Tibial nerve (tissue), 4 donors: ENCODE measurements around the gene MAGI1. TPM values are rescaled to one million over a fixed set of nuclear protein-coding genes. Genes with fewer than 3 reads are reported as not detected.

ENCODE experiments used
- DNase-seq, 2 donors: peaks; one replicate each; pipeline ENCODE4 v3.0.0-alpha.2; 2019; ENCODE audit warnings: low spot score in 2 of 2
- H3K27ac ChIP-seq, 4 donors: fragments of 200-600 bp; sonication (generic) in 3 of 4; one replicate each; pipeline ENCODE4 v1.5.1; 2017 to 2019; ENCODE audit warnings: mild to moderate bottlenecking in 1 of 4
- H3K27me3 ChIP-seq, 2 donors: fragments of 200-600 bp; sonication (generic) in 1 of 2; one replicate each; pipeline versions ENCODE4 v1.5.1 to v1.6.0; 2017 to 2019
- H3K36me3 ChIP-seq, 3 donors: fragments of 200-600 bp; sonication (generic); one replicate each; pipeline ENCODE4 v1.5.1; 2018 to 2019
- H3K4me1 ChIP-seq, 4 donors: fragments of 200-600 bp; sonication (generic) in 3 of 4; one replicate each; pipeline ENCODE4 v1.5.1; 2017 to 2019
- H3K4me3 ChIP-seq, 4 donors: fragments of 200-600 bp; sonication (generic) in 3 of 4; one replicate each; pipeline ENCODE4 v1.5.1; 2017 to 2019; ENCODE audit warnings: mild to moderate bottlenecking in 1 of 4, moderate library complexity in 1 of 4
- H3K9me3 ChIP-seq, 4 donors: fragments of 200-600 bp; sonication (generic) in 3 of 4; one replicate each; pipeline ENCODE4 v1.5.1; 2017 to 2019
- CTCF ChIP-seq, 5 experiments: fragments of 200-600 bp in 3 of 5; fragments of 450-650 bp in 2 of 5; sonication (generic) in 3 of 5; IDR thresholded peaks; one replicate each; pipeline ENCODE4 v1.5.1; 2016 to 2019; ENCODE audit warnings: antibody characterized with exemption in 5 of 5, mild to moderate bottlenecking in 3 of 5, moderate library complexity in 2 of 5
- EP300 ChIP-seq, 2 donors: sonication (generic); formaldehyde crosslinking; IDR thresholded peaks; one replicate each; pipeline ENCODE4 v1.6.1; 2017; ENCODE audit warnings: antibody characterized with exemption in 2 of 2, mild to moderate bottlenecking in 1 of 2
- POLR2A ChIP-seq, 2 donors: fragments of 450-650 bp; IDR thresholded peaks; one replicate each; pipeline ENCODE4 v1.6.1; 2017; ENCODE audit warnings: antibody characterized with exemption in 2 of 2, mild to moderate bottlenecking in 2 of 2, moderate library complexity in 2 of 2
- WGBS, 2 donors: methylation state at CpG; one replicate each; pipeline ENCODE4 v1.1.5; 2018; 5-methylcytosine and 5-hydroxymethylcytosine counted together
- total RNA-seq, 4 donors: library from RNA; depleted of rRNA; stranded (reverse); fragments of >200 nt; gene quantifications; one replicate each; pipeline ENCODE4 v1.1.0, GENCODE V29; 2016

MAGI1 gene
- total RNA-seq, 4 donors from 2014 or later, result 30.6 to 52.8 (median 36.1) TPM

DNA sequence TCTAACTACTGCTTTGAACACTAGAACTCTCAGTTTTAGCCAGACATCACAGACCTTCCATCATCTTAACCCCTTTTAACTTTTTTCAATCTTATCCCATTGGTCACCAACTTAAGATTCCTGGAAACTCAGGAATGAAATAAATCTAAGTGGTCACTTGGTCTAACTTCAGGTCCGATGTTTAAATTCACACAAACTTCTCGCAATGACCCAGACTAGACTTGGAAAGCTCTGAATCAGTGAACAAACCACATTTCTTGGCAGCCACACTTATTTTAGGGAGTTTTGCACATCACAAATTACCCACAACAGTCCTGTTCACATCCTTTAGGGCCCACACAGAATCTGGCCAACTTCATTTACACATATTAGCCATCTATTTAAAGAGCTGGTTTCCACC lies 118.9 kb downstream of the MAGI1 start:
- DNase-seq, result no peak
- H3K4me3 ChIP-seq, result no peak overlapping the region
- WGBS, 2 donors, result 78 to 84% methylated on average over 2 of the region's 2 CpGs
- TF ChIP-seq CTCF (IDR thresholded peaks at IDR 0.05) (no peak), POLR2A (IDR thresholded peaks at IDR 0.05) (no peak), EP300 (IDR thresholded peaks at IDR 0.05) (no peak)
- H3K4me1 ChIP-seq, result no peaks in the 10 kb centered on the region
- no peaks in the 10 kb centered on the region for H3K27me3 ChIP-seq
- H3K27ac ChIP-seq, result no peak overlapping the region
- no peaks in the 10 kb centered on the region for H3K36me3 ChIP-seq
- H3K9me3 ChIP-seq, result peaks cover 0 to 17% (median 3%) of the 10 kb centered on the region in 4 donors

DNA sequence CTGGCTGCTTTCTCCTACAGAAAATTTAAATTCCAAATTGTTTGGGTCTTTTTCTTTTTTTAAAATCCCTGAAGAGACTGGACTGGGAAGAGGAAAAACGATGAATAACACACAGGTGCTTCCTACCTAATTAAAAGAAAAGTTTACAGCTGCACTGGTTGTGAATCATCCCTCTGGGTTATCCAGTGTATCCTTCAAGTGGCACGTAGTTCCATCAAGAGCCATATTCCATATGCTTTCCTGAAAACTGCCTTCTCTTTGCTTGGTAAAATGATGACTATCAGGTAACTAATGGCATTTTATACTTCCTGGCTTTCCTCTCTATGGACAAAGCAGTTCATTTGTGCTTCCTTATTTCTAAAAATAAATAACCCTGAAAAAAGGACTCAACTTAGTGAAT lies 123.2 kb downstream of the MAGI1 start:
- TF ChIP-seq POLR2A (IDR thresholded peaks at IDR 0.05) (no peak), CTCF (IDR thresholded peaks at IDR 0.05) (no peak), EP300 (IDR thresholded peaks at IDR 0.05) (no peak)
- Histone ChIP-seq H3K9me3 (peaks cover 0 to 17% (median 3%) of the 10 kb centered on the region in 4 donors), H3K27ac (no peak overlapping the region), H3K36me3 (no peaks in the 10 kb centered on the region), H3K4me1 (no peaks in the 10 kb centered on the region), H3K4me3 (no peak overlapping the region), H3K27me3 (no peaks in the 10 kb centered on the region)
- WGBS, 2 donors, result 65 to 81% methylated on average over 2 of the region's 2 CpGs
- no peak for DNase-seq

DNA sequence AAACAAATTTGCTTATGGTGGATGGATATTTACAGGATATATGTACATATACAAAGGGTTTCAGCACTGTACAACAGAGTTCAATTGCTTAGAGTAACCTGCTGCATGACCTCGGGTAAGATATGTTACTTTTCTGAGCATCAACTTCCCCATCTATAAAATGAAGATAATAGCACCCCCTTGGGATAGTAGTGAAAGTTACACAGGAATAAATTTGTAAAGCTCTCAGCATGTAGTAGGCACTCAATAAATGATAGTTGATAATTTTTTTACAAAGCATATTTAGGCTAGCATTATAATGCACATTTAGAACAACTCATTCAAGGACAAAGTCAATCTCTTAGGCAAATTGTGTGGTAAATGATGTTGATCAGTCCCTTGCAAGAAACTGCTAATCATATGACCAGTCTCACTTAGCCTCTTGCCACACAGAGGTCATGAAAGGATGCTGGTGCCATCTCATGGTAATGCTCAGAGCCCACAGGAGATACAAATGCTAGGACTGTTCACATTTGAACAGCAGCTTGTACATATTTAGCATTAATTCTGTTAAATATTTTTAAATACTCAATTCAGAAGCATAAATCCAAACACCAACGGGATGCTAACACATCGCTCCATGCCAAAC lies 123.9 kb downstream of the MAGI1 start:
- 86 to 90% methylated on average over 3 of the region's 3 CpGs for WGBS, 2 donors
- DNase-seq, result no peak
- Histone ChIP-seq H3K27ac (no peak overlapping the region), H3K27me3 (no peaks in the 10 kb centered on the region), H3K4me1 (no peaks in the 10 kb centered on the region), H3K4me3 (no peak overlapping the region), H3K9me3 (peaks cover 0 to 17% (median 3%) of the 10 kb centered on the region in 4 donors), H3K36me3 (no peaks in the 10 kb centered on the region)
- TF ChIP-seq POLR2A (IDR thresholded peaks at IDR 0.05) (no peak), EP300 (IDR thresholded peaks at IDR 0.05) (no peak), CTCF (IDR thresholded peaks at IDR 0.05) (no peak)

DNA sequence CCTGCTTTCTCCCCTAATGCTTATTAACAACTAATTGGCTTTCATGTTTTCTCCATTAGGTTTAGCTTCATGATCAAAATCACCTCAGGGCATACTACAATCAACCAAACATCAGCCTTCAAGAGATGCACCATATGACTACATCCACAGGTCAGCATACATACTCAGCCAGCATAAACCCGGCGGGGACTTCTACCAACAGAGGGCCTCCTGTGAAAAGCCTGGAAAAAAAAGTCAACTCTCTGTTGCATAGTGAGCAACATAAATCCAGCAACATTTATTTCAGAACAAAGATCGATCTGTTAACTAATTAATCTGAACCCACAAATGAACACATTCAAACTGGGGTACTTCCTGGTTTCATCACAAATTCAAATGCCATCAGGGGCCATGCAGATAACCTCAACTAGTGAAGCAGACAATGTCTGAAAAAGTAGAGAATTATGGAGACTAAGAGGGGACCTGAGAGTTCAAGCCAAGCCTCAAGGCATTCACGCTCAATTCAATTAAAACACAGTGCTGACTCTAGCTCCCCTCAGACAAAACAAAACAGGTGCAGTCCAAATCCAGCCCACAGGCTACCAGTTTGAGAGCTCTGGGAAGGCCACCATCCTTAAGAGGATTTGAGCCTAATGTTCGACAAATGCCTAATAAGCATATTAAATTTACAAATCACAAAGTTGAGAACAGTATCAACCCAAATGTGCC lies 124.5 kb downstream of the MAGI1 start:
- DNase-seq, result no peak
- Histone ChIP-seq H3K9me3 (peaks cover 0 to 17% (median 3%) of the 10 kb centered on the region in 4 donors), H3K4me1 (no peaks in the 10 kb centered on the region), H3K4me3 (no peak overlapping the region), H3K36me3 (no peaks in the 10 kb centered on the region), H3K27me3 (no peaks in the 10 kb centered on the region), H3K27ac (no peak overlapping the region)
- WGBS, 2 donors, result 66 to 68% methylated on average over 5 of the region's 5 CpGs
- TF ChIP-seq CTCF (IDR thresholded peaks at IDR 0.05), result no peak
- TF ChIP-seq EP300 (IDR thresholded peaks at IDR 0.05), result no peak
- TF ChIP-seq POLR2A (IDR thresholded peaks at IDR 0.05), result no peak

GRCh38 chr3:65912647-65913046 lies 126.1 kb downstream of the MAGI1 start:
- Histone ChIP-seq H3K4me1 (no peaks in the 10 kb centered on the region), H3K27ac (no peak overlapping the region), H3K36me3 (no peaks in the 10 kb centered on the region), H3K9me3 (peaks cover 0 to 8% (median 3%) of the 10 kb centered on the region in 4 donors), H3K27me3 (no peaks in the 10 kb centered on the region), H3K4me3 (no peak overlapping the region)
- WGBS, 2 donors, result 92 to 96% methylated on average over 1 of the region's 1 CpG
- DNase-seq, result no peak
- TF ChIP-seq CTCF (IDR thresholded peaks at IDR 0.05) (no peak), POLR2A (IDR thresholded peaks at IDR 0.05) (no peak), EP300 (IDR thresholded peaks at IDR 0.05) (no peak)
